ENCODE results near the gene FAT2.
"Not testable (repeated sequence)": the region's sequence is repeated elsewhere in the genome, so short reads cannot be mapped to it uniquely, and the experiment has no call there.

Gene FAT2

GRCh38 chr5:151612689-151613427 is 21.7 kb upstream of the FAT2 start:
- no peak for DNase-seq

- DNase-seq: no peak
Observed at GRCh38 chr5:151611127-151611775, 20.1 kb upstream of the FAT2 start.

GRCh38 chr5:151608522-151608921 is 17.4 kb upstream of the FAT2 start:
- no peak for DNase-seq

- DNase-seq: no peak
Observed at GRCh38 chr5:151607304-151607703, 16.2 kb upstream of the FAT2 start.

- DNase-seq: no peak
Observed at GRCh38 chr5:151605559-151605958, 14.4 kb upstream of the FAT2 start.

- no peak for DNase-seq
Observed at GRCh38 chr5:151602806-151603205, 11.7 kb upstream of the FAT2 start.

- DNase-seq: no peak
Observed at GRCh38 chr5:151601391-151601790, 10.3 kb upstream of the FAT2 start.

- DNase-seq: no peak
Observed at GRCh38 chr5:151600069-151600665, 9.0 kb upstream of the FAT2 start.

GRCh38 chr5:151598984-151599383 is 7.9 kb upstream of the FAT2 start:
- no peak for DNase-seq

- DNase-seq: no peak
Observed at GRCh38 chr5:151598549-151598948, 7.4 kb upstream of the FAT2 start.

GRCh38 chr5:151597749-151598148 is 6.6 kb upstream of the FAT2 start:
- DNase-seq: no peak

- no peak for DNase-seq
Observed at GRCh38 chr5:151596828-151597539, 5.9 kb upstream of the FAT2 start.

GRCh38 chr5:151595411-151595826 is 4.3 kb upstream of the FAT2 start:
- no peak for DNase-seq

- DNase-seq: no peak
Observed at GRCh38 chr5:151592855-151593408, 1.8 kb upstream of the FAT2 start.

GRCh38 chr5:151589878-151590570 is 1.1 kb downstream of the FAT2 start:
- DNase-seq: no peak

- DNase-seq: no peak
Observed at GRCh38 chr5:151587796-151588555, 3.2 kb downstream of the FAT2 start.

GRCh38 chr5:151585970-151586369 is 5.2 kb downstream of the FAT2 start:
- no peak for DNase-seq

- not testable (repeated sequence) for DNase-seq
Observed at GRCh38 chr5:151585344-151585743, 5.8 kb downstream of the FAT2 start.

GRCh38 chr5:151584057-151584937 is 6.8 kb downstream of the FAT2 start:
- DNase-seq: no peak

GRCh38 chr5:151581812-151582583 is 9.1 kb downstream of the FAT2 start:
- DNase-seq: no peak
